HG03045 (cell line): Measurements from ENCODE around the gene ABCC4.

Experiments
- ATAC-seq: cut with Tn5 transposase; IDR thresholded peaks from one replicate; pipeline ENCODE4 v1.9.1; 2021; ENCODE audit warnings: mild to moderate bottlenecking, moderate library complexity; ENCODE audit not compliant: unreplicated experiment

Gene ABCC4

DNA sequence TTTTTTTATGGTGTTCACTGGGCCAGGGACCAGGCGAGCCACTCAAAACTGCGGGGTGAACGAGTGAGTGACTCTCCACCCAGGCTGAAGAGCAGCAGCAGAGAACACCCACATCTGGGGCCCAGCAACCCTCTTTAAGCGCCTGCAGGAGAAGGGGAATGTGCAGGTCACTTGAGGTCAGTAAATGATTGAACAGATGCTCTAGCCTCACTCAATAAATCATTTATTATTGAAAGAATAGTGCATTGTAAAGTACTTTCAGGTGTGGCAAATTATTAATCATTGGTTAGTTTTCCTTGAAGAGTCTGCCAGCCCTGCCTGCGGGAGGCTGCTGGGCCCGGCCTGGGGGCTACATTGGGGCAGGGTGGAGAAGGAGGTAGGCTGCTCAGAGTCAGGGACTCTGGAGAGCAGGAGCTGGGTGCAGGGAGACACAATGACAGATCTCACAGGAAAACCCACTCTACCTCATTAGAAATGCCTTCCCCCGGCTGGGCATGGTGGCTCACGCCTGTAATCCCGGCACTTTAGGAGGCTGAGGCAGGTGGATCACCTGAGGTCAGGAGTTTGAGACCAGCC is 42.5 kb downstream of the ABCC4 start:
- ATAC-seq = no peak

DNA sequence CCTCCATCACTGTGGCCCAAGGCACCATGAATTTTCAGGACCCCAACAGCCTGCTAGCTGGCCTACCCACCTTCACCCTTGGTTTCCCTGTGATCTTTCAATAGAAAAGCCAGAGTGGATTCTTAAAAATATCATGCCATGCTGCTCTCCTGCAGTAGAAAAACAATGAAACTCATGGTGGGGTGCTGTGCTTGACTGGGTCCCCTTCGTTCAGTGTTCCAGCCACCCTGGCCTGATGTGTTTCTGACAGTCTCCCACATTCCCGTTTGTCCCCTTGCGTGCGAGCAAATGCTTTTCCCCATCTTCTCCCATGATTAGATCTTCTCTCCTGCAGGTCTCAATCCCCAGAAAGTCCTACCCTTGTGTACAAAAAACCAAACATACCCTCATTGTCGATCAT is 43.2 kb downstream of the ABCC4 start:
- no peak for ATAC-seq

DNA sequence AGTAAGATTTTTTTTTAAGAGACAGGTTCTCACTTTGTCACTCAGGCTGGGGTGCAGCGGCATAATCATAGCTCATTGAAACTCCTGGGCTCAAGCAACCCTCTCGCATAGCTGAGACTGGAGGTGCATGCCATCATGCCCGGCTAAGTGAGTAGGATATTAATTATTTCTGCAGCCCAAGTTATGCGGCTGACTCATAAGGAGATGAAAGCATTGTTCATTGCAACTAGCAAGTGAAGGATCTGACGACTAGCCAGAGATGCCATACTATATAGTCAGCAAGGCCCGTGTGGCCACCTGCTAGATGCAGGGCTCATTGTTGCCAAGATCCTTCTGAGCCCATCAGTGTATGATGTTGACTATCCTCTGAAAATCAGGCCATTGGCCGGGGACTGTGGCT is 45.2 kb downstream of the ABCC4 start:
- ATAC-seq = no peak

DNA sequence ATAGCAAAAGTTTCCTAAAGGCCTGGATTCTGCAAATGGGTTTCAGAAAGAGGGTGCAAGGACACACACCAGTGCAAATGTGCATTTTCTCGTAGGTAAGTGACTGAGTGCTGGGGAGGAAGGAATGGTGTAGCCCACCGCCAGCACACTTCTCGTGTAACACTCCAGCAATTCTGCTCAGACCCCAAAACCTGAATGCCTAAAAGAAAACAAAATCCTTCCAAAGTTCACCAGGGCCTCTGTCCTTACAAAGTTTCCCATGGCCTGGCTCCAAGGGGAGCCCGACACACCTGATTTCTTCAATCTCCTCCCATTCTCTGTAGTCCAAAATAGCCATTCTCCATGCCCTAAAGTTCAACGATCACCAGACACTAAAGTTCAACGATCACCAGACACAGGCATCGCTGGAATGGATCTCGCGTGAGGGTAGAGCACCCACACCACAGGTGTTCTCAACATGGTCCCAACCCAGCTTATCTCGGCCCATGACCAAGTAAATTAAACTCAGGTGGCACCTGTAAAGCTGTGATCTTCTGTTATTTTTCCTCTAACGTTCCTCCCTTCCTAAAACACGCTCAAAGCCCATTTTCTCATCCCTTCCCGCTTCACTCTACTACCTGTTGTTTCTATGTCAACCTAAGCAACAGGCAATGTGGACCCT is 46.0 kb downstream of the ABCC4 start:
- ATAC-seq = no peak

DNA sequence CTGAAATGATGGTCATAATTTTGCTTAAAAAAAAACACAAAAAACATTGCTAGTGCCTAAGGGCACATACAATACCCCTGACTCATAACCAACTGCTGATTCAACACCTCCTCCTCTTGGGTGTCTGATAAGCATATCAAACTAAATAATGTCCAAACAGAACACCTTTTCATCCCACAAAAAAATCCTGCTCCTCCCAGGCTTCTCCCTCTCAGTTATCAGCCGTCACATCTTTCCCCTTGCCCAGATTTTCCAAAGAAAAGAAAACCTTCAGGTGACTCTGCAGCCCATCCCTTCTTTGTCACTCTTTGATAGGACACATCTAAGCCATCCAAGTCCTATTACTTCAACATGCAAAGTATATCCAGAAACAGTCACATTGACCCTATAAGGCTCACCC is 46.9 kb downstream of the ABCC4 start:
- no peak for ATAC-seq

DNA sequence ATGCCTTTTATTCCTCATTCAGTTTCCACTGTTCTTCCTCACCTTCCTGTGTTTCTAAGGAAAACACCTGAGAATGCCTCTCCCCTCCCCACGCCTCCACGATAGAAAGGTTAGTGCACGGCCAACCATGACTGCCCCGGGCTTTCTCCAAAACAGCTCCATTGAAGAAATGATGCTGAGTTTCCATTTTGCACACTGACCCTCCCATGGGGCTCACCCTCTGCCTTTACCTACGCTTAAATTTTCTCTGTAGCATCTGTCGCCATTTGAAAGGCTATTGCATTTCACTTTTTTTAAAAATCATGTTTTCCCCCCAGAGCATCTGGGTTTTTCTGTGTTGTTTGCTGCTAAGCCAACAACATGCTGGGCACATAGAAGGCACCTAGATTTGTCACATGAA is 48.2 kb downstream of the ABCC4 start:
- ATAC-seq = no peak

DNA sequence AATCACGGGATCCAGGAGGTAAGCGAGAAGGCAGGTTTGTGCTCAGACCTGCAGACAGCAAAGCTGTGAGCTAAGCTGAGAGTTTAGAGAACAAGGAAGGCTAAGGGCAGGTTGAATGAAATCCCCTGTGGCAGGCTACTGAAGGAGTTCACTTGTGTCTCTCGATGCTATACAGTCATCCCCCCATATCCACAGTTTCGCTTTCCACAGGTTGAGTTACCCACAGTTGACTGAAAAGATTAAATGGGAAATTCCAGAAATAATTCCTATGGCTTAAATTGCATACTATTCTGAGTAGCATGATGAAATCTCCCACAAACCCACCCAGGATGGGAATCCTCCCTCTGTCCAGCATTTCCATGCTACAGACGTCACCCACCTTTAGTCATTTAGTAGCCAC is 49.6 kb downstream of the ABCC4 start:
- ATAC-seq = peak; percentile 57

DNA sequence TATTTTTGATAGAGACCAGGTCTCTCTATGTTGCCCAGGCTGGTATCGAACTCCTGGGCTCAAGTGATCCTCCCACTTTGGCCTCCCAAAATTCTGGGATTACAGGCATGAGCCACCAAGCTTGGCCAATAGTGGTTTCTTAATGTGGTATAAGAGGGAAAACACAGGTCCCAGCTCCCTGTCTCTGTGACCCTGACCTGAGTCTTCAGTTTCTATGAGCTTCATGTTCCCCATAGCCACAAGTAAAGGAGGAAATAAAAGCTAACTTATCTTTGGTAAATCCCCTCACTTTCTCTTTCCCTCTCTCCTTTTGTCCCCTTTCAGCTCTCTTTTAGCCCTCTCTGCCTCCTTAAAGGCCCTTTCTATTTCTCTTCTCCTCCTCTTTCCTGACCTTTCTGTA is 50.3 kb downstream of the ABCC4 start:
- ATAC-seq = no peak

DNA sequence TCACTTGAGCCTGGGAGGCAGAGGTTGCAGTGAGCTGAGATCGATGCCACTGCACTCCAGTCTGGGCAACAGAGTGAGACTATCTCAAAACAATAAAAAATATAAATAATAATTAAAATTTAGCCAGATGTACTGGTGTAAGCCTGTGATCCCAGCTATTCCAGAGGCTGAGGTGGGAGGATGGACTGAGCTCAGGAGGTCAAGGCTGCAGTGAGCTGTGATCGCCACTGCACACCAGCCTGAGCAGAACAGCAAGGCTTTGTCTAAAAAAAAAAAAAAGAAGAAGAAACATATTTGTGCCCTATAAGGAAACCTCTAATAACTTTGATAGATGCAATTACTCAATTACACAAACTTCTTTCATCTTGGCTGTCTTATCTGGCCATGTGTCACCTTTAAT is 52.3 kb downstream of the ABCC4 start:
- no peak for ATAC-seq

DNA sequence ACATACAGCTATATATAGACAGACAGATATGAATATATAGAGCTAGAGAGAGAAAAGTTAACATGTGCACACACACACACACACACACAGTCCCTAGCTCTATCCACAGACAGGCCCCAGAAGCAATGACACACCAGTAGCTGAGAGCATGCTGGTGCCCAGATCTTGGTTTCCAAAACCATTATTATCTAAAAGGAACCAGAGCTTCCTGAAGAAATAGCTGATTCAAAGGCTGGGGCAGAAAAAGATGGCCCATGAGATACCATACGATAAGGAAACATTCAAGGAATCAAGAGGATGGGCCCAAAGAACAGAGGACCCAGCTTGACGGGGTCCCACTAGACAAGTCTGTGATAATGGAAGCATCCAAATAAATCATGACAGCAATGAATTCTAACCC is 53.4 kb downstream of the ABCC4 start:
- ATAC-seq = no peak

DNA sequence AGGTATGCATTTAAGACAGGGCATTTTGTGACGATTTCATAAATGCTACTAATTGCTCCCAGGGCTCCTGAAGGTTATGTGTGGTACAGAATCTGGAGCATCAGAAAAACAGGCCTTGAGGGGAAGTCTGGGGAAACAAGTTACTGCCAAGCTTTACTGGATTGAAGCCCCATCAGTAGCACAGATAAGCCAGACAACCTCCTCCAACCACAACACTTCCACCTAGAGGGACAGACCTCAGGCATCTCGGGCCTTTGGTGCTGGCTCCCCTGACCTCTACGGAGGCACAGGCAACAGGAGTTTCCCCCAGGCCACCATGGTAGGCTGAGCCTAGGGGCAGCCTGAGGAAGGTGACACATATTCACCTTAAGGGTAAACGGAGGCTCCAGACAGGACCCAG is 54.1 kb downstream of the ABCC4 start:
- no peak for ATAC-seq

DNA sequence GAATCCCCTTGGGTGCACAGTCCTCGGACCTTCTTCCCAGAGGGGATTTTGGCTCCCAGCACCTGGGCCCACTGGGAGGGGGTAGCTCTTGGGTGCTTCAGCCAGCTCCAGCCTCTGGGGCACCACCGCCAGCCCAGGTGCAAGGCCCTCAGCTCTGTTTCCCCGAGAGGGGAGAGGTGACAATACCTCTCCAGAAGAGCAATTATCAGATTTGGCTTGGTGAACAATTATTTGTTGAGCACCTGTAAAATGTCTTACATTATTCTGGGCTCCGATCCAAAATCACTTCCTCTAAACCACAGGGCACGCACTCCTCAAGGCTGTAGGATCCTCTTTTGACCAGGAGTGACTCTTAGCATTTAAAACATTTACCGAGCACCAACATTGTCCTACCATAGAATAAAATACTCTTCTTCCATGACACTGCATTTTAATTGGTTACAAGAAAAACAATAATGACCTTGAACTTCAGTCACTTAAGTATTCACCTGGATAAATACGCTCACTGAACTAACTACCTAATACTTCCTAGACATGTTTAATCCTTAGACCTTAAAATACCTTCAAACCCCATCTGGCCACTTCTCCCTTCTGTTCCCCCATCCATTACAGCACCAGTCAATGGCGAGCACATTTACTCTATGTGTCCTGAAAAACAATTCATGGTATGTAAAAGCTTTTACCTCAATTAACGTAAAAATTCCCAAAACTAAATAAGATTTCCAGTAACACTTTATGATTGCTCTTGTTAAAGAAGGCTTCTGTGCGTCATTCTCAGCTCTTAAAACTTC is 54.8 kb downstream of the ABCC4 start:
- no peak for ATAC-seq

DNA sequence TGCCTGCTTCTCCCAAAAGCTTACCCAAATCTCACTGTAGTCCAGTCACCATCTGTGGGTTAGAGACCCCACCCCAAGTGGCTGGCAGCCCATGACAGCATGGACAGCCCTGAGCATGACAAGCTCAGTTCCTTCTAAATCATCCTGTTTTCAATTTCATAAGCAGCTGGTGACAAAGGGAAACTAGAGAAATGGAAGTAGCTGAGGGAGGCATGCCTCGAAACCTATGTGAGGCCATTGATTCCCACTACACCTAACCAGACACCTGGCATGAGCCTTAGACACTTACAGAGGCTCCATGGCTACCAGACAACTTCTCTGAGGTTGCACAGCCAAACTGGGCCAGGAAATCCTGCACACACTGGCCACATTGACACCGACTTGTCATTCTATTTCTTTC is 56.2 kb downstream of the ABCC4 start:
- ATAC-seq = peak; percentile 59

DNA sequence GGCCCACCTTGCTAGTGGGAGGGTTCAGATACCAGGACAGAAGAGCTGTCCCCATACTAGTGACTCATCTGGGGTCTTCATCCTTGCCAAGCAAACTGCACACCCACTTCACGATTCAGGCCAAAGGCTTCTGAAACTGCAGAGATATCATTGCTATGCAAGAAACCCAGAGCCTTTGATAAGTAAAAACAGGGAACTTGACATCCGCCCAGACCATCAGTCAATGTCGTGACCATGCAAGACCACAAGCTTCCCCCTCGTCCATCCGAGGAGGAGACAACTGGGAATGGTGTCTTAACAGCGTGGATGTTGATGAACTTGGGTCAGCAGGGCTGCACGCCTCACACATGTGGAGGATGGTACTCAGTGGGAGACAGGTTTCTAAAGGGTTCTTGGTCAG is 58.0 kb downstream of the ABCC4 start:
- ATAC-seq = no peak

DNA sequence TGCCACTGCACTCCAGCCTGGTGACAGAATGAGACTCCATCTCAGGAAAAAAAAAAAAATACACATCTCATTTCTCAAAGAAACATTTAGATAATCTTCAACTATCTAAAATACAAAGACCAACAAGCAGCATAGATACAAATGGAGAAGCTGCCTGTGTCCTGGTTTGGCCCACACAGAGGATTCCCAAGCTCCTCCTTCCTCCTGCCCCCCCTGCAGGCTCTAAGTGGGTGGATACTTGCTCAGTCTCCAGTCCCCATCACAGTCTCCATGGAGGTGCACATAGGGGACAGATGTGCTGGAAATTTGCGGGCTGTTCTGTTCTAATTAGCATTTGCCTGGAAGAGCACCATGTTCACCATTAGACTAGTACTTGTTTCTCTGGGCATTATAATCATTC is 59.9 kb downstream of the ABCC4 start:
- ATAC-seq = no peak

DNA sequence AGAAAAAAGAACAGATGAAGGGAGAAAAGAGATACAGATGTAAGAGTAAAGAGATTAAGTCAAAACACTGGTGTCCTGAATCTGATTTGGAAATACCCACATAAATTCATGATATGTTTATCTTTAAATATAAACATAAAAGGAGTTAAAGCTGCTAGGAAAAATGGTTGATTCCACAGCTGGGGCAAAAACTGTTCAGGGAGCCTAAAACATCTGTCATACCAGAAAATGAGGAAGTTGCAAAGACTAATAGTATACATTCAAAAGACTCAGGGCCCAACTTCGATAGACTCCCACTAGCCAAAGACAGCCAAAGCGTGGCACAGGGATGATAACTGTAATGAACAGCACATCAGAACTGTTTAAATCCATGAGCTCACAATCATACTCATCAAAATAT is 62.0 kb downstream of the ABCC4 start:
- peak; percentile 52 for ATAC-seq

DNA sequence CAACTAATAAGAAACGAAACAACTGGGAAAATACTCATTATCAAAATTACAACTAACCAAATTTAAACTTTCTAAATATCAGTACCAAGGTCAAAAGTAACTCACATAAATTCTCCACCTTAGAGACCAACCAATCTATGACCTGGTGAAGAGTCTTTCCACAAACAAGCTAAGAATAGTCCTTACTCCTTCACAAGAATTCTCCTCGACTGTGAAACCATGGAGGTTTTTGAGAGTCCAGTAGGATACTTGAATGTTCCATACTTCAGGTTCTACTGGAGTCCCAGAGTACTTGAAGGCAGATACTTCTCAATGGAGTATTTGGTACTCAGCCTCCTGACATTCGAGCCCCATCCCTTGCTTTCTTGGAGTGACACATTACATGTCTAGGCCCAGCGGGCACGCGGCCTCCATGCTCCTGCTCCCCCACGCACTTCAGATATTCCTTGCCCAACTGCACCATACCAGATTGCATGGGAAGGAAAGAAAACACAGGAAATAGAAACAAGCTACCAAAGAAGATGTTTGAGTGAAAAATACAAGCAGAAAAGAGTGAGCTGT is 63.9 kb downstream of the ABCC4 start:
- no peak for ATAC-seq

DNA sequence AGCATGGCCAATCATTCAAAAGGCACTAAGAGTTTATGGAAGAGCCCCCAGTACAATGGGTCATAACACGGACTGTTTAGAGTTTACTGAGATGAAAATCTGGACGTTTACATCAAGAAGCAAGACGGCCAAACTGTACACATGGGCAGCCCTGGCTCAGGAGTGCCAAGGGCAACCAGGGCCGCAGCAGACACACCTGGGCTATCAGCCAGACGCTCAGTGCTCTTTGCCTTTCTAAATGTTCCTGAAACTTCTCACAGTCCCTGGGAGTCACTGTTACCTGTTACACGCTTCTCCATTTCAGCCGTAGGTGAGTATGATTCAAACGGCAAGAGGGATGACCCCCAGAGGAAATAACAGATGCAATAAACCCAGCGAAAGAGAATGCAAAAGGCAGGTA is 64.5 kb downstream of the ABCC4 start:
- no peak for ATAC-seq

DNA sequence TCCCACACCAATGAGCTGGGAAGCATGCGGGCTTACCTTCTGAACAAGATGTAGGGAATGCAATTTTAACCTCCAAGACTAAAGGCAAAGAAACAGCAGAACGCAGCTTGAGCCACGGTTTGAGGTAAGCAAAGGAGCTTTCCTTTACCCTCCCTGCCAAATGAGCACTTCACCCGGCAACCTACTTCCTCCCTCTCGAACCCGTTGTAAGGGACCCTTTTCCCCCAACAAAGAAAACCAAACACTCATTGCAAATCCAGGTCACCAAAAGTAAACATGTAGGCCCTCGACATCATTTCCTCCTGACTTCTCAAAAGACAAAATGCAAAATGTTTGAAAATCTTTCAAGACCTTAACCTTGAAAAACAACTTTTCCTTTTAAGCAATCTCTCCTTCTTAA is 65.3 kb downstream of the ABCC4 start:
- ATAC-seq = no peak

DNA sequence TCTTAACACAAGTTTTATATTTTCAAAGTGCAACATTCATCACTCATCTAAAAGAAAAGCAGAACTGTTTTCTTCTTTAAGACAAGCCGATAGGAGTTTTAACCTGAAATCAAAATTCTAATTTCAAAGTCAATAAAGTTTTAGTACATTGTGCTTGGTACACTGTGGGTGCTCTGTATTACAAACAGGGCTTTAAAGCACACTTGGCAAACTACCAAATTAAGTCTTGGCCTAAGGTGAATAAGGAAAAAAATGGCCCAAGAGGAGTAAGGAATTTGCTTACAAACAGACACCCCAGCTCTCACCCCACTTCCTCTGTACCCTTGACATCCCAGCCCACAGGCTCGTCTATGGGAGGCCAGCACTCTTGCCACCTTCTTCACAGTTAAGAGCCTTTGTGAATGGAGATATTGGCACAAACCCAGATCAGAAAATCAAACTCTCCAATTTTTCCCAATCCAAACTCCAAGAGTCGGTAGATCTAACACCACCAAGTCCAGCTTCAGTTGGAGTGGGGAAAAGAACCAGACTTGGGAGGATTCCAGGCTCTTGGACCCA is 66.0 kb downstream of the ABCC4 start:
- ATAC-seq = no peak

DNA sequence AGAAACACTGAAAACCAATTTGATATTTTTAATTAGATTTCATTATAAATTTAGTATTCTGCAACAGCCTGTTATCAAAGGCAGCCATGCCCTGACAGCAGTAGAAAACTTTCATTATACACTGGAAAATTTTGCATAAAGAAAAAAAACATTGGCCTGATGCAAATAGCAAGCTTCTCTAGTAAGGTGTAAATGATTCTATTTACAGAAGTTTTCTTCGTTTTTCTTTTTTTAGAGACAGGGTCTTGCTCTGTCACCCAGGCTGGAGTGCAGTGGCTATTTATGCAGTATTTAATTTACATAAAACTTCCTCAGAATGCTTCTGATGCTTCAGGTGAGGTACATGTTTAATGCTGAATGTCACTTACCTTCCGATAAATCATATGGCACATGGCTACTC is 67.0 kb downstream of the ABCC4 start:
- no peak for ATAC-seq
